Measurements from ENCODE around the gene DIPK1B.

DIPK1B gene

GRCh38 chr9:136773386-136774044, 61.1 kb downstream of the DIPK1B start:
- DNase-seq: no peak
